ENCODE data around the gene TPPP2. TPM values are rescaled to one million over a fixed set of nuclear protein-coding genes. Genes with fewer than 3 reads are reported as not detected.

TPPP2 gene
- total and polyA plus RNA-seq, 9 of the 15 experiments (the other 6 are each of a cell fraction or from before 2014, with no cell fraction given) = 0.18 TPM; not detected in 8

GRCh38 chr14:20989787-20990600, 40.0 kb upstream of the TPPP2 start, which contains the start of gene METTL17 (continued):
- TF ChIP-seq PRDM10 (IDR thresholded peaks at IDR 0.05; ENCODE audit: partially characterized antibody) = no peak
- TF ChIP-seq, protein P1, sequence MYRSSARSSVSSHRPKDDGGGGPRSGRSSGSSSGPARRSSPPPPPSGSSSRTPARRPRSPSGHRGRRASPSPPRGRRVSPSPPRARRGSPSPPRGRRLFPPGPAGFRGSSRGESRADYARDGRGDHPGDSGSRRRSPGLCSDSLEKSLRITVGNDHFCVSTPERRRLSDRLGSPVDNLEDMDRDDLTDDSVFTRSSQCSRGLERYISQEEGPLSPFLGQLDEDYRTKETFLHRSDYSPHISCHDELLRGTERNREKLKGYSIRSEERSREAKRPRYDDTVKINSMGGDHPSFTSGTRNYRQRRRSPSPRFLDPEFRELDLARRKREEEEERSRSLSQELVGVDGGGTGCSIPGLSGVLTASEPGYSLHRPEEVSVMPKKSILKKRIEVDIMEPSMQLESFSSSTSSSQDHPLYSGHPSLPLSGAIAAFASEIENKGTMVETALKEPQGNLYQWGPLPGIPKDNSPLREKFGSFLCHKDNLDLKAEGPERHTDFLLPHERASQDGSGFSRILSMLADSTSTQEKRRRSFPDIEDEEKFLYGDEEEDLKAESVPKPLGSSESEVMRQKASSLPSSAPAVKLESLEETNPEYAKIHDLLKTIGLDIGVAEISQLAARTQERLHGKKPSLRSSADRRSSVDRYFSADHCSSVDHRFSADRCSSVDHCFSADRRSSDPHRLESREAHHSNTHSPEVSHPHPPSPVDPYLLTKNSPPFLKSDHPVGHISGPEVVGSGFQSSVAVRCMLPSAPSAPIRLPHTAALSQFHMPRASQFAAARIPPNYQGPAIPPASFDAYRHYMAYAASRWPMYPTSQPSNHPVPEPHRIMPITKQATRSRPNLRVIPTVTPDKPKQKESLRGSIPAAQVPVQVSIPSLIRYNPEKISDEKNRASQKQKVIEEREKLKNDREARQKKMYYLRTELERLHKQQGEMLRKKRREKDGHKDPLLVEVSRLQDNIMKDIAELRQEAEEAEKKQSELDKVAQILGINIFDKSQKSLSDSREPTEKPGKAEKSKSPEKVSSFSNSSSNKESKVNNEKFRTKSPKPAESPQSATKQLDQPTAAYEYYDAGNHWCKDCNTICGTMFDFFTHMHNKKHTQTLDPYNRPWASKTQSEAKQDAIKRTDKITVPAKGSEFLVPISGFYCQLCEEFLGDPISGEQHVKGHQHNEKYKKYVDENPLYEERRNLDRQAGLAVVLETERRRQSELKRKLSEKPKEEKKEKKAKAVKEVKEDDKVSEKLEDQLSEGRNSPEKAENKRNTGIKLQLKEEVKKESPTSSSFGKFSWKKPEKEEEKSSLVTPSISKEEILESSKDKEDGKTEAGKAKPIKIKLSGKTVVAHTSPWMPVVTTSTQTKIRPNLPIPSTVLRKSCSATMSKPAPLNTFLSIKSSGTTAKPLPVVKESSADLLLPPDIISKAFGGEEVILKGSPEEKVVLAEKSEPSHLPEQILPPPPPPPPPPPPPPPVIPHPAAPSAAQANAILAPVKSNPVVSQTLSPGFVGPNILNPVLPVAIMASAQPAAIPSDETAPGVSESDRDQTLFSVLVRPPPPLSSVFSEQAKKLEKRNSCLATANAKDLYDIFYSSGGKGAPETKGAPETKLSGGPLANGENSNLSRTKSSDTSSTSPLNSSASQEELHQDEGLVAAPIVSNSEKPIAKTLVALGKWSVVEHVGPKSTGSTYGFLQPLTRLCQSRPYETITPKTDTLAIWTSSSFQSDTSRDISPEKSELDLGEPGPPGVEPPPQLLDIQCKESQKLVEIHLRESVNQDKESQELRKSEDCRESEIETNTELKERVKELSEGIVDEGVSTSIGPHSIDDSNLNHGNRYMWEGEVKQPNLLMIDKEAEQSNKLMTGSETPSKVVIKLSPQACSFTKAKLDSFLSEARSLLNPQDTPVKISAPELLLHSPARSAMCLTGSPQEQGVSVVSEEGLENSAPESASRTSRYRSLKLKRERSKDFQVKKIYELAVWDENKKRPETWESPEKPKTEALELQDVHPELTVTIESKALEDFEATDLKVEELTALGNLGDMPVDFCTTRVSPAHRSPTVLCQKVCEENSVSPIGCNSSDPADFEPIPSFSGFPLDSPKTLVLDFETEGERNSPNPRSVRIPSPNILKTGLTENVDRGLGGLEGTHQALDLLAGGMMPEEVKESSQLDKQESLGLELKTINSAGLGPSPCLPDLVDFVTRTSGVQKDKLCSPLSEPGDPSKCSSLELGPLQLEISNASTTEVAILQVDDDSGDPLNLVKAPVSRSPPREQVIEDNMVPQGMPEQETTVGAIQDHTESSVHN (IDR thresholded peaks at IDR 0.05; ENCODE audit: borderline replicate concordance in 1 of 2, low read depth in 1 of 2) = no peak
- no peak for TF ChIP-seq E4F1 (CRISPR knock-in tag; IDR thresholded peaks at IDR 0.05; ENCODE audit: borderline replicate concordance)
- TF ChIP-seq MAFG (tag; conservative IDR thresholded peaks at IDR 0.05) = no peak
- TF ChIP-seq E2F4 (CRISPR knock-in tag; IDR thresholded peaks at IDR 0.05; ENCODE audit: low read depth) = no peak
- TF ChIP-seq SMARCA4 (IDR thresholded peaks at IDR 0.05) = no peak
- TF ChIP-seq NCOA6 (IDR thresholded peaks at IDR 0.05) = no peak
- TF ChIP-seq ZC3H8 (IDR thresholded peaks at IDR 0.05) = no peak
- no peak for TF ChIP-seq ZKSCAN1 (IDR thresholded peaks at IDR 0.05; ENCODE audit: low read depth, low read length)
- TF ChIP-seq ZNF695 (CRISPR knock-in tag; IDR thresholded peaks at IDR 0.05) = no peak
- TF ChIP-seq PCBP1 (IDR thresholded peaks at IDR 0.05; ENCODE audit: low read depth, low read length, poor library complexity, severe bottlenecking) = no peak

All from K562 (cell line).